Endothelial cell of umbilical vein (primary cell): ENCODE results near the gene CCDC15. TPM values are rescaled to one million over a fixed set of nuclear protein-coding genes. Genes with fewer than 3 reads are reported as not detected.

Experiments used
- BruUV-seq: library from RNA; stranded (reverse); fragments of 400-500 nt; replicated peaks from 2 replicates; lab custom pipeline; 2021; lab: Mats Ljungman, UMichigan
- CTCF ChIA-PET: fragments of 300-600, 350-600 bp; sonication (Branson Sonifier 250); formaldehyde crosslinking; loops from one replicate; lab custom pipeline; 2021; ENCODE audit warnings: antibody characterized with exemption, inconsistent platforms; lab: Charles Lee
- POLR2A ChIA-PET: fragments of 300-600, 350-600 bp; sonication (Branson Sonifier 250); formaldehyde crosslinking; loops from one replicate; lab custom pipeline; 2021; ENCODE audit warnings: antibody characterized with exemption, inconsistent platforms; lab: Charles Lee
- DNase-seq: peaks from one replicate; pipeline ENCODE4 v3.0.0-alpha.2; 2011; ENCODE audit warnings: low read depth, low spot score
- FAIRE-seq: peaks from 2 replicates; lab custom pipeline; 2011; peaks lifted over from hg19 to GRCh38; lab: Jason Lieb, UNC
- H2AFZ ChIP-seq: 2 replicates; pipeline ENCODE4 v1.6.0; 2012; ENCODE audit warnings: low read depth, low read length, control low read depth, inconsistent platforms
- H3K27ac ChIP-seq: 2 replicates; pipeline ENCODE4 v1.5.1; 2011; ENCODE audit warnings: low read depth, mild to moderate bottlenecking, control low read depth, low read length, moderate library complexity; ENCODE audit not compliant: insufficient read depth
- H3K27me3 ChIP-seq, 2 experiments: 2 replicates each; pipeline versions ENCODE4 v1.6.0 to v1.6.1; 2011; ENCODE audit warnings: low read length in 2 of 2, mixed read lengths in 1 of 2; ENCODE audit not compliant: control insufficient read depth in 2 of 2, insufficient read depth in 2 of 2
- H3K36me3 ChIP-seq, 2 experiments: 2 replicates in 1 of 2; 3 replicates in 1 of 2; pipeline ENCODE4 v1.5.1; 2011; ENCODE audit warnings: low read length in 2 of 2, mild to moderate bottlenecking in 1 of 2, moderate library complexity in 1 of 2; ENCODE audit not compliant: control insufficient read depth in 2 of 2, insufficient read depth in 2 of 2; ENCODE audit errors: extremely low read depth in 1 of 2
- H3K4me1 ChIP-seq: 3 replicates; pipeline ENCODE4 v1.5.1; 2011; ENCODE audit warnings: mild to moderate bottlenecking, low read length; ENCODE audit not compliant: control insufficient read depth, insufficient read depth; ENCODE audit errors: extremely low read depth
- H3K4me2 ChIP-seq: 2 replicates; pipeline ENCODE4 v1.6.1; 2011; ENCODE audit warnings: low read length, control low read depth, mixed read lengths; ENCODE audit not compliant: insufficient read depth
- H3K4me3 ChIP-seq, 3 experiments: fragments of 200-600 bp in 1 of 3; sonication (generic), shearing (Covaris generic) in 1 of 3; replicated peaks in 1 of 3; 2 replicates each; pipeline ENCODE4 v1.5.1; 2011 to 2016; ENCODE audit warnings: control low read depth in 3 of 3, low read length in 3 of 3, mild to moderate bottlenecking in 2 of 3, inconsistent platforms in 1 of 3, low read depth in 1 of 3, moderate library complexity in 1 of 3; ENCODE audit not compliant: insufficient read depth in 1 of 3
- H3K79me2 ChIP-seq: 2 replicates; pipeline ENCODE4 v1.6.0; 2012; ENCODE audit warnings: low read length, inconsistent platforms; ENCODE audit not compliant: control insufficient read depth, insufficient read depth
- H3K9ac ChIP-seq: replicated peaks from 2 replicates; pipeline ENCODE3; 2011; ENCODE audit warnings: low read length, control low read depth; ENCODE audit not compliant: insufficient read depth; ENCODE audit errors: extremely low read depth
- H3K9me1 ChIP-seq: replicated peaks from 3 replicates; pipeline ENCODE4 v1.6.0; 2011; ENCODE audit warnings: mild to moderate bottlenecking, low read length; ENCODE audit not compliant: control insufficient read depth, insufficient read depth; ENCODE audit errors: extremely low read depth
- H3K9me3 ChIP-seq: replicated peaks from 2 replicates; pipeline ENCODE4 v1.5.1; 2012; ENCODE audit warnings: low read length, inconsistent platforms; ENCODE audit not compliant: control insufficient read depth, insufficient read depth
- H4K20me1 ChIP-seq: replicated peaks from 2 replicates; pipeline ENCODE3; 2011; ENCODE audit warnings: mild to moderate bottlenecking, low read length; ENCODE audit not compliant: control insufficient read depth, insufficient read depth; ENCODE audit errors: extremely low read depth
- CTCF ChIP-seq, 2 donors: IDR thresholded peaks; 1 replicate in 1 of 2; 2 replicates in 1 of 2; pipeline ENCODE4 v1.5.1; 2011; ENCODE audit warnings: low read length in 2 of 2, mild to moderate bottlenecking in 2 of 2, moderate library complexity in 2 of 2, control low read depth in 1 of 2, inconsistent platforms in 1 of 2, low read depth in 1 of 2; ENCODE audit not compliant: insufficient read depth in 1 of 2; ENCODE audit errors: extremely low read depth in 1 of 2
- EZH2 ChIP-seq: IDR thresholded peaks from 2 replicates; pipeline ENCODE4 v1.6.1; 2012; ENCODE audit warnings: borderline replicate concordance, low read depth, mild to moderate bottlenecking, moderate library complexity, low read length, inconsistent platforms; ENCODE audit not compliant: severe bottlenecking
- GATA2 ChIP-seq: IDR thresholded peaks from 2 replicates; pipeline ENCODE4 v1.7.0; 2011; ENCODE audit warnings: low read depth, mild to moderate bottlenecking, moderate library complexity, mixed read lengths, low read length; ENCODE audit not compliant: insufficient read length, insufficient read depth
- JUN ChIP-seq: IDR thresholded peaks from 2 replicates; pipeline ENCODE4 v1.6.1; 2011; ENCODE audit warnings: borderline replicate concordance, low read depth; ENCODE audit not compliant: insufficient read length, insufficient read depth
- MAX ChIP-seq: IDR thresholded peaks from 2 replicates; pipeline ENCODE4 v1.6.1; 2011; ENCODE audit not compliant: insufficient read depth, insufficient read length
- MYC ChIP-seq: IDR thresholded peaks from one replicate; pipeline ENCODE4 v1.6.1; 2011; ENCODE audit warnings: mild to moderate bottlenecking, low read depth, low read length
- POLR2A ChIP-seq: IDR thresholded peaks from 2 replicates; pipeline ENCODE4 v1.6.1; 2012; ENCODE audit warnings: low read depth, mild to moderate bottlenecking, control low read depth, low read length
- POLR2AphosphoS5 ChIP-seq: IDR thresholded peaks from 2 replicates; pipeline ENCODE4 v1.6.1; 2012; ENCODE audit warnings: low read depth, mild to moderate bottlenecking, control low read depth, low read length, moderate library complexity; ENCODE audit not compliant: insufficient read depth
- dilution Hi-C: fragments of 300-500 bp; cut with MboI; formaldehyde crosslinking; loops from one replicate; pipeline ENCODE4 v1.15.0; 2019; ENCODE audit warnings: low sequenced_read_pairs; ENCODE audit not compliant: extremely low pct_ligation_motif_present
- intact Hi-C: fragments of 100-400 bp; cut with micrococcal nuclease; formaldehyde crosslinking; loops from one replicate; pipeline ENCODE4 v1.10.0; 2022
- polyA plus RNA-seq, 4 experiments: library from polyadenylated mRNA; depleted of rRNA in 3 of 4; stranded (reverse) in 3 of 4; unstranded in 1 of 4; fragments of >200 nt; gene quantifications; 2 replicates each; pipeline versions ENCODE4 v1.2.1 to v1.2.3, GENCODE V29; 2011 to 2012; ENCODE audit warnings: missing spikeins in 1 of 4
- total RNA-seq: library from RNA; stranded (reverse); gene quantifications from 2 replicates; pipeline ENCODE4 v1.2.3, GENCODE V29; 2021

CCDC15 gene
- total and polyA plus RNA-seq, 2 donors (not counting 3 experiments of a cell fraction or from before 2014, with no cell fraction given): 0.75 to 3.8 TPM

GRCh38 chr11:124923296-124923695 lies 30.7 kb upstream of the CCDC15 start:
- Histone ChIP-seq H2AFZ (no peak overlapping the region), H3K9me1 (no peaks in the 10 kb centered on the region), H3K9ac (no peak overlapping the region), H3K4me1 (peaks cover 5% of the 10 kb centered on the region), H3K4me3 (no peak overlapping the region), H3K79me2 (no peaks in the 10 kb centered on the region), H3K4me2 (no peak overlapping the region), H3K27me3 (no peaks in the 10 kb centered on the region), H3K9me3 (no peaks in the 10 kb centered on the region), H3K27ac (no peak overlapping the region), H4K20me1 (no peaks in the 10 kb centered on the region), H3K36me3 (no peaks in the 10 kb centered on the region)
- FAIRE-seq (no peak), DNase-seq (no peak)
- intact Hi-C loops (no loop called here), dilution Hi-C loops (no loop called here)
- no peak for TF ChIP-seq JUN
- TF ChIP-seq CTCF (IDR thresholded peaks at IDR 0.05; ENCODE audit: extremely low read depth in 1 of 2, insufficient read depth in 1 of 2, low read depth in 1 of 2, low read length in 2 of 2): no peak
- no peak for TF ChIP-seq GATA2
- no peak for TF ChIP-seq EZH2
- no peak for TF ChIP-seq MAX
- no peak for TF ChIP-seq MYC
- no peak for TF ChIP-seq POLR2AphosphoS5
- no peak for TF ChIP-seq POLR2A
- CTCF ChIA-PET: interaction anchor here (1.2 kb wide), 1 partner anchor 21 kb away, joined by 3 read pairs; no protein-coding TSS in a partner anchor
- BruUV-seq: no TSS peak
- POLR2A ChIA-PET: no interaction called here
